CD4-positive, alpha-beta T cell treated with Interleukin-6 at 100 ng/mL for 8 hours (primary cell): Measurements from ENCODE around the gene CSTPP1.

Source experiments
- DNase-seq: peaks from one replicate; pipeline ENCODE4 v3.0.0-alpha.2; 2020; ENCODE audit warnings: mixed read lengths, low spot score

The CSTPP1 gene

GRCh38 chr11:47208628-47209027, 272.1 kb downstream of the CSTPP1 start:
- DNase-seq = no peak
